Stimulated activated CD8-positive, alpha-beta memory T cell treated with anti-CD3 and anti-CD28 coated beads, Interleukin-7, amount 100 ng/mL, for 4 hours (primary cell): ENCODE results near the gene GDF3.

Experiments used
- DNase-seq, 2 donors: peaks; one replicate each; pipeline ENCODE4 v3.0.0-alpha.2; 2020; ENCODE audit warnings: low read depth in 2 of 2

Gene GDF3

GRCh38 chr12:7667125-7667524 lies 28.4 kb downstream of the GDF3 start:
- DNase-seq = no peak

GRCh38 chr12:7666595-7666994 lies 29.0 kb downstream of the GDF3 start:
- DNase-seq = no peak

DNA sequence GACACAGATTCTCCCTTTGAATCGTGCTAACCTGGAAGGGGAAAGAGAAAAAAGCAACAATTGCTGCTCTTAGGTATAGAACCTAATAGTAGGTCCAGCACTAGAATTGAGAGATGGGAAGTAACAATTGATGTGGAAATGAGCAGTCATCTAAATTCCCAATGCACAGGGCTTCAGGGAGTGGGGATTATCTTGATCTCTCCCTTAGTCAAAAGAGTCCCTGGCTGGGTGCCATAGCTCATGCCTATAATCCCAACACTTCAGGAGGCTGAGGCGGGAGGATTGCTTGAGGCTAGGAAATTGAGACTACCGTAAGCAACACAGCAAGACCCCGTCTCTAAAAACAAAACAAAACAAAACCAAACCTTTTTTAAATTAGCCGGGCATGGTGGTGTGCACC lies 33.8 kb downstream of the GDF3 start:
- DNase-seq = no peak

DNA sequence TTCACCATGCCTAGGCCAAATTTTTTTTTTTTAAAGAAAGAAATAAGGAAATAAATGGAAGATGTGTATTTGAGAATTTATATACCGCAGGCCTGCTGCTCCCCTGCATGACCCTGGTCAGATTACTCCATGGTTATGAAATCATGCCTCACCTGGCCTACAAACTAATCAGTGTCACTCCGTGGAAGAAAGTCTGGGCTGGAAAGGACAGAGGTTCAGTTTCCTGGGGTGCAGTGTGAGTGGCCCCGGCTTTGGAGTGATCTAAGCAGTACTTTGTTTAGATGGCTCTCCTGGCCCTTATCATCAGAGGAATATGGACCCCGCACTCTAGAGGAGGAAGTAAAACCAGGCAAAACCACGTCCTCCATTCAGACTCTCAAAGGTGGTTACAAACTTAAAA lies 39.5 kb downstream of the GDF3 start:
- no peak for DNase-seq

- no peak for DNase-seq
These were observed 45.5 kb downstream of the GDF3 start for GRCh38 chr12:7650091-7650490.

- no peak for DNase-seq
These were observed 48.5 kb downstream of the GDF3 start for GRCh38 chr12:7647071-7647470.

GRCh38 chr12:7646178-7646475 lies 49.4 kb downstream of the GDF3 start:
- DNase-seq = no peak

GRCh38 chr12:7645395-7646177 lies 50.0 kb downstream of the GDF3 start:
- no peak for DNase-seq

- DNase-seq = no peak
These were observed 52.7 kb downstream of the GDF3 start for GRCh38 chr12:7642876-7643309.

GRCh38 chr12:7642287-7642686 lies 53.3 kb downstream of the GDF3 start:
- no peak for DNase-seq

GRCh38 chr12:7640123-7640995 lies 55.2 kb downstream of the GDF3 start:
- peak; percentile 23 to 39 for DNase-seq
